Kidney (tissue), 14 donors: ENCODE measurements around the gene PBX3. TPM values are rescaled to one million over a fixed set of nuclear protein-coding genes. Genes with fewer than 3 reads are reported as not detected.

ENCODE experiments used
- DNase-seq, 5 donors: peaks; one replicate each; pipeline ENCODE4 v3.0.0-alpha.2; 2013 to 2020
- FAIRE-seq: peaks from 2 replicates; lab custom pipeline; 2012; peaks lifted over from hg19 to GRCh38; lab: Jason Lieb, UNC
- H3K27ac ChIP-seq, 2 donors: one replicate each; pipeline ENCODE4 v1.7.0; 2013; ENCODE audit warnings: low read depth in 2 of 2, low read length in 2 of 2, inconsistent platforms in 1 of 2
- H3K27me3 ChIP-seq: one replicate; pipeline ENCODE4 v1.7.1; 2013; ENCODE audit warnings: low read length, inconsistent platforms; ENCODE audit not compliant: control insufficient read depth, insufficient read depth
- H3K36me3 ChIP-seq, 3 donors: one replicate each; pipeline versions ENCODE4 v1.7.0 to v1.7.1; 2013; ENCODE audit warnings: low read length in 3 of 3, control low read depth in 1 of 3, inconsistent platforms in 1 of 3; ENCODE audit not compliant: insufficient read depth in 3 of 3, control insufficient read depth in 2 of 3
- H3K4me1 ChIP-seq, 3 donors: one replicate each; pipeline versions ENCODE4 v1.7.0 to v1.7.1; 2013; ENCODE audit warnings: low read length in 3 of 3, inconsistent platforms in 1 of 3, low read depth in 1 of 3; ENCODE audit not compliant: control insufficient read depth in 2 of 3, insufficient read depth in 2 of 3
- H3K4me3 ChIP-seq, 3 donors: one replicate each; pipeline versions ENCODE4 v1.7.0 to v1.8.1; 2013; ENCODE audit warnings: low read length in 3 of 3, control low read depth in 1 of 3, inconsistent platforms in 1 of 3
- H3K9ac ChIP-seq, 3 donors: one replicate each; pipeline versions ENCODE4 v1.7.0 to v1.7.1; 2013; ENCODE audit warnings: low read length in 3 of 3, control low read depth in 1 of 3, inconsistent platforms in 1 of 3
- H3K9me3 ChIP-seq, 3 donors: one replicate each; pipeline versions ENCODE4 v1.7.0 to v1.7.1; 2013; ENCODE audit warnings: low read length in 3 of 3, control low read depth in 1 of 3, inconsistent platforms in 1 of 3; ENCODE audit not compliant: control insufficient read depth in 2 of 3, insufficient read depth in 1 of 3
- intact Hi-C: fragments of 100-400 bp; cut with DNase I; formaldehyde crosslinking; loops from one replicate; pipeline ENCODE4 v1.11.1; 2022
- polyA plus RNA-seq: library from polyadenylated mRNA; stranded (reverse); fragments of 350-450 nt; fragmentation: Illumina TruSeq; extraction: RNeasy Lipid Tissue Mini Kit (QIAGEN cat#74804); gene quantifications from one replicate; pipeline ENCODE4 v1.2.3, GENCODE V29; 2014; ENCODE audit warnings: low read depth, low replicate concordance; ENCODE audit not compliant: insufficient read depth
- total RNA-seq: library from RNA; stranded (reverse); fragmentation: NEBNext Ultra II Directional; extraction: Animal tissue kit (Norgen Biotek cat#: 25700); gene quantifications from one replicate; pipeline ENCODE4 v1.2.1, GENCODE V29; 2021
- TF ChIP-seq, protein P1 (sequence below): IDR thresholded peaks from 3 replicates; pipeline ENCODE4 v1.5.1; 2012; ENCODE audit warnings: mild to moderate bottlenecking, moderate library complexity, borderline replicate concordance; ENCODE audit not compliant: insufficient read depth; ENCODE audit errors: extremely low read depth
- donor health status: control.
- donor health status: control.
- donor health status: control.
- donor health status: control.
- donor health status: control.
- donor health status: DM: yes; HTN: yes; CAD: no.
- donor health status: Normal renal cell carcinoma (clear cell type).

PBX3 gene
- total and polyA plus RNA-seq, 2 donors from 2014 or later = 10.2 to 23.6 TPM

DNA sequence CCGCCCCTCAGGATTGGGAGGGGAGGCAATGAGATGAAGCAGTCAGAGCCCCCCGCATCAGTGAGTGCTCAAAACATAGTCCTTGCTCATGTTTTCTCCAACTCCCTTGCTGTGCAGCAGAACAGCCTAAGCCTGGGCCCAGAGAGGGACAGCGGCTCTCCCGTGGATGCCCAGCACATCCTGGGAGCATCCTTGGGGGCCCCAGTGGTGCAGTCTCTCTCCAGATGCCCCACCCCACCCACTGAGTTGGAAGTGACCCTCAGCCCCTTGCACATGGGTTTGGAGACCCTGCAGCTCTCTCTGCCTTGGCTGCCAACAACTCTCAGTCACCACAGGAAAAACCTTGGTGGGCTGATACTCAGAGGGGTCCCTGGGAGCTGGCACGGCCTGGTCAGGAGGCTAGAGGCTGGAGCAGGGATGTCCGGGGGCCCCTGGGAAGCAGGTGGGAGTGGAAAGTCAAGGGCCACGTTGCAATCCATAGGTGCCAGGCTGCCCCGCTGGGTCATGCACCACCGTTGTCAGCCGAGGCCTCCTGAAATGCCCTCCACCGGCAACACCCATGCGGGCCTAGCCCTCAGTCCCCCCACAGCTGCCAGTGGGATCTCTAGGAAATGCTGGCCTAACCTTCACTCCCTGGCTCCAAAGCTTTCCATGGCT lies 242.5 kb downstream of the PBX3 start:
- no peaks in the 10 kb centered on the region for H3K4me1 ChIP-seq
- H3K27ac ChIP-seq = no peak overlapping the region
- FAIRE-seq = no peak
- H3K4me3 ChIP-seq = no peak overlapping the region
- H3K9ac ChIP-seq = no peak overlapping the region
- no peaks in the 10 kb centered on the region for H3K36me3 ChIP-seq
- no peaks in the 10 kb centered on the region for H3K27me3 ChIP-seq
- no peaks in the 10 kb centered on the region for H3K9me3 ChIP-seq
- intact Hi-C loops = no loop called here
- TF ChIP-seq, protein P1, sequence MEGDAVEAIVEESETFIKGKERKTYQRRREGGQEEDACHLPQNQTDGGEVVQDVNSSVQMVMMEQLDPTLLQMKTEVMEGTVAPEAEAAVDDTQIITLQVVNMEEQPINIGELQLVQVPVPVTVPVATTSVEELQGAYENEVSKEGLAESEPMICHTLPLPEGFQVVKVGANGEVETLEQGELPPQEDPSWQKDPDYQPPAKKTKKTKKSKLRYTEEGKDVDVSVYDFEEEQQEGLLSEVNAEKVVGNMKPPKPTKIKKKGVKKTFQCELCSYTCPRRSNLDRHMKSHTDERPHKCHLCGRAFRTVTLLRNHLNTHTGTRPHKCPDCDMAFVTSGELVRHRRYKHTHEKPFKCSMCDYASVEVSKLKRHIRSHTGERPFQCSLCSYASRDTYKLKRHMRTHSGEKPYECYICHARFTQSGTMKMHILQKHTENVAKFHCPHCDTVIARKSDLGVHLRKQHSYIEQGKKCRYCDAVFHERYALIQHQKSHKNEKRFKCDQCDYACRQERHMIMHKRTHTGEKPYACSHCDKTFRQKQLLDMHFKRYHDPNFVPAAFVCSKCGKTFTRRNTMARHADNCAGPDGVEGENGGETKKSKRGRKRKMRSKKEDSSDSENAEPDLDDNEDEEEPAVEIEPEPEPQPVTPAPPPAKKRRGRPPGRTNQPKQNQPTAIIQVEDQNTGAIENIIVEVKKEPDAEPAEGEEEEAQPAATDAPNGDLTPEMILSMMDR = no peak
- peak in 1 of 5 donors; percentile 63 for DNase-seq

DNA sequence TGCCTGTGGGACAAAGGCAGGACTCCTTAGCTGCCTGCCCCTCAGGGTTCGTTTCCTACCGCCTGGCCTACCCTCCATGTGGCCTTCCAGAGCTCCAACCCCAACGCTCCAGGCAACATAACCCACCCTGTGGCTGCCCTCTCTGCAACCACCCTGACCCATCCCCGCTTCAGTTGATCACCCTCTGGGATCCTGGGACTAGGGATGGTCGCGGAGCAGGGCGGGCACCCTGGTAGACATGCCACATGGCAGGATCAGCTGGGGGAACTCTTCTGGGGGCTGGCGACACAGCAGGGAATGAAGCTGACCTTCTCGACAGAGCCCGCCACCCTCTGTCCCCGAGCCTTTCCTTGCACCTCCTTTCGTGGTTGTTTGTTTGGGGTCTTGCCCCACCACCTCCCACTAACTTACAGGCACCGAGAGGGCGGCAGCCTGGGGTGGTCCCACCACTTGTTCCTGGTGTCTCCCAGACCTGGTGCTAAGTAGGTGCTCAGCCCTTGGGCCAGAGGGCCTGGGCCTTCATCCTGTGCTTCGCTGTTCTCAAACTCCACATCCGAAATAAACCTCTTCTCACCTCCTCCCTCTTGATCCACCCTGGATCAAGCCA lies 243.1 kb downstream of the PBX3 start:
- no peak overlapping the region for H3K9ac ChIP-seq
- H3K4me3 ChIP-seq = no peak overlapping the region
- intact Hi-C loops = no loop called here
- DNase-seq (peak in 1 of 5 donors; percentile 64), FAIRE-seq (no peak)
- TF ChIP-seq, protein P1 = no peak
- H3K9me3 ChIP-seq = no peaks in the 10 kb centered on the region
- no peaks in the 10 kb centered on the region for H3K4me1 ChIP-seq
- H3K27ac ChIP-seq = no peak overlapping the region
- H3K36me3 ChIP-seq = no peaks in the 10 kb centered on the region
- no peaks in the 10 kb centered on the region for H3K27me3 ChIP-seq

DNA sequence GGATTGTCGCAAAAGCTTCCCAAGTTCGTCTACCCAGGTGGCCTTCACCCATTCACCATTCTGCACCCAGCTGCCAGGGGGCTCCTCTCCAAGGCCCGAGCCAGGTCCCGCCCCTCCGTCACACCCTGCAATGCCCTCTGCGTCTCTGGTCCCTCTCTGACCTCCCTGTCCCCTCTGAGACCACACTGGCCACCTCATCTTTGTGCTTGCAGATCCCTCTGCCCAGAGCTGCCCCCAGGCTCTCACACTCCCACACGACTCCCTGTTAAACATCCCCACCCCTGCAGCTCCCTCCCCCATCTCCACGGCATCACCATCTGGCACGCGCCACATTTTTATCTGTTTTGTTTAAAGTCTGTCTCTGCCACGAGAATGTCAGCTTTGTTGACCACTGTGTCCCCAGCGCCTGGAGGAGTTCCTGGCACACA lies 243.6 kb downstream of the PBX3 start:
- DNase-seq = peak in 3 of 5 donors; percentile 16 to 52 (median 42)
- H3K4me3 ChIP-seq = no peak overlapping the region
- no peaks in the 10 kb centered on the region for H3K36me3 ChIP-seq
- TF ChIP-seq, protein P1 = no peak
- no peaks in the 10 kb centered on the region for H3K27me3 ChIP-seq
- H3K27ac ChIP-seq = no peak overlapping the region
- H3K4me1 ChIP-seq = no peaks in the 10 kb centered on the region
- H3K9ac ChIP-seq = no peak overlapping the region
- H3K9me3 ChIP-seq = no peaks in the 10 kb centered on the region
- intact Hi-C loops = no loop called here
- no peak for FAIRE-seq
